Peyer's patch (tissue), 4 donors: ENCODE results near the gene JAZF1.

Experiments used
- CTCF ChIP-seq, 6 experiments: fragments of 450-650 bp in 4 of 6; fragments of 200-600 bp in 2 of 6; sonication (generic) in 1 of 6; IDR thresholded peaks; one replicate each; pipeline ENCODE4 v1.5.1; 2017 to 2019; ENCODE audit warnings: antibody characterized with exemption in 6 of 6, mild to moderate bottlenecking in 3 of 6, moderate library complexity in 1 of 6
- POLR2A ChIP-seq, 2 donors: fragments of 450-650 bp; IDR thresholded peaks; one replicate each; pipeline ENCODE4 v1.5.1; 2017; ENCODE audit warnings: antibody characterized with exemption in 2 of 2, mild to moderate bottlenecking in 2 of 2, moderate library complexity in 2 of 2

GRCh38 chr7:27996141-27996540, 184.5 kb downstream of the JAZF1 start:
- no peak for TF ChIP-seq CTCF (IDR thresholded peaks at IDR 0.05)
- TF ChIP-seq POLR2A (IDR thresholded peaks at IDR 0.05): no peak
